ENCODE data around the gene LRP1-AS.
A peak's percentile ranks its signal among the peaks of the same experiment; 100 is the strongest.

DNA sequence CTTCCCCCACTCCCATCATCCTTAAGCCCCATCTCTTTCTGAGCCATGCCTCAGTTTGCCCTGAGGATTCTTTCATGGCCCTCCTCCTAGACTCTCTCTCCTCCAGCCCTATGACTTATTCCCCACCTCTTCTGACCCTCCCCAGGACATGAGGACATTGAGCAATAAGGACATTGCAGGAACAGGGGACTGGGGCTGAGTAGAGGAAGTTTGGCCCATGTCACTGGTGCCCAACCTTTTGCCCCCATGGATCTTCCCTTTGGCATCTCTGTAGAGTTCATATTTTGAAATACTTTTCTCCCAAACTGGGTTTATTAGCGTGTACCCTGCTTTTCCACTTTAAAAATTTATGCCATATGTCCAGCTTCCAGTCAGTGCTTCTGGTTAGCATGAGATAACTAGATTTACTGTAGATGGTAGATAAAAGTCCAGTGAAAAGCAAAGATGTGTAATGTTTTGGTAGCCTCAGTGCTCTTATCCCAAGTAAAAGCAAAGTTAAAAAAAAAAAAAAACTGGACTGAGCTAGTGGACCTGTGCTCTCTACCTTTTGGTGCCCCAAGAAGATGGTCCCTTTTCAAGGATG lies 6.1 kb upstream of the LRP1-AS start:
- no peak for TF ChIP-seq POLR2A (IDR thresholded peaks at IDR 0.05)
- TF ChIP-seq CTCF (IDR thresholded peaks at IDR 0.05): no peak
- peak in 1 of 2 donors; percentile 67 for TF ChIP-seq EP300 (IDR thresholded peaks at IDR 0.05)

All from tibial nerve (tissue), 4 donors.